K562 (cell line): ENCODE measurements around the gene RFNG. TPM values are rescaled to one million over a fixed set of nuclear protein-coding genes. Genes with fewer than 3 reads are reported as not detected.
A peak's percentile ranks its signal among the peaks of the same experiment; 100 is the strongest.

ENCODE experiments used
- ELF2 ChIP-seq: fragments of 250-450 bp; sonication (Bioruptor Pico); IDR thresholded peaks from 2 replicates; pipeline ENCODE4 v1.5.0; 2021; ENCODE audit warnings: mild to moderate bottlenecking
- HMGXB4 ChIP-seq: sonication (generic); formaldehyde crosslinking; IDR thresholded peaks from 2 replicates; pipeline ENCODE4 v1.8.1; 2023; ENCODE audit warnings: mild to moderate bottlenecking, missing genetic modification reagents
- LEF1 ChIP-seq: fragments of 450-650 bp; IDR thresholded peaks from 2 replicates; pipeline ENCODE4 v1.6.1; 2016; ENCODE audit warnings: mild to moderate bottlenecking
- NR4A1 ChIP-seq, 2 experiments: fragments of 250-450 bp in 1 of 2; fragments of 450-650 bp in 1 of 2; sonication (Bioruptor Pico) in 1 of 2; IDR thresholded peaks; 2 replicates each; pipeline versions ENCODE4 v1.4.0 to v1.6.1; 2016 to 2020; ENCODE audit warnings: mild to moderate bottlenecking in 2 of 2, missing compliant biosample characterization in 1 of 2, missing genetic modification characterization in 1 of 2, moderate library complexity in 1 of 2
- PREB ChIP-seq: sonication (generic); formaldehyde crosslinking; IDR thresholded peaks from 2 replicates; pipeline ENCODE4 v1.8.1; 2023; ENCODE audit warnings: mild to moderate bottlenecking, missing genetic modification reagents
- PRPF4 ChIP-seq: fragments of 200-400 bp; formaldehyde crosslinking; IDR thresholded peaks from one replicate; pipeline ENCODE4 v1.6.1; 2017; ENCODE audit warnings: low read length, low read depth, mild to moderate bottlenecking; ENCODE audit not compliant: insufficient read depth, poor library complexity, severe bottlenecking
- RERE ChIP-seq: sonication (generic); formaldehyde crosslinking; IDR thresholded peaks from 2 replicates; pipeline ENCODE4 v1.8.0; 2023; ENCODE audit warnings: missing genetic modification reagents, mild to moderate bottlenecking, borderline replicate concordance
- TGIF2 ChIP-seq: sonication (generic); formaldehyde crosslinking; IDR thresholded peaks from 2 replicates; pipeline ENCODE4 v1.8.1; 2022; ENCODE audit warnings: mild to moderate bottlenecking, missing genetic modification reagents, moderate library complexity
- U2AF1 ChIP-seq: fragments of 200-400 bp; formaldehyde crosslinking; optimal IDR thresholded peaks from 2 replicates; pipeline ENCODE3; 2017; ENCODE audit warnings: mild to moderate bottlenecking, low read depth, low read length, moderate library complexity
- USF2 ChIP-seq: sonication (generic); formaldehyde crosslinking; IDR thresholded peaks from 2 replicates; pipeline ENCODE4 v1.5.0; 2020; ENCODE audit warnings: missing genetic modification reagents
- ZBTB43 ChIP-seq: sonication (generic); formaldehyde crosslinking; IDR thresholded peaks from 2 replicates; pipeline ENCODE4 v1.8.0; 2023; ENCODE audit warnings: mild to moderate bottlenecking, missing genetic modification reagents
- ZFP91 ChIP-seq: sonication (generic); formaldehyde crosslinking; IDR thresholded peaks from 2 replicates; pipeline ENCODE4 v1.8.0; 2022; ENCODE audit warnings: mild to moderate bottlenecking, missing genetic modification reagents
- polyA plus RNA-seq, 8 experiments: library from polyadenylated mRNA; depleted of rRNA in 4 of 8; stranded (reverse) in 5 of 8; unstranded in 3 of 8; fragments of >200 nt; fragmentation: Nextera tagmentation in 2 of 8; fragmentation: Illumina TruSeq in 1 of 8; extraction: Ambion mirVana in 2 of 8; extraction: Trizol in 1 of 8; gene quantifications; 2 replicates each; pipeline versions ENCODE4 v1.2.1 to v1.2.3, GENCODE V29; 2011 to 2014; ENCODE audit warnings: inconsistent platforms in 1 of 8, missing spikeins in 1 of 8
- total RNA-seq, 7 experiments: library from RNA; depleted of rRNA in 6 of 7; stranded (reverse); fragments of >200 nt in 6 of 7; fragmentation: Illumina TruSeq in 2 of 7; extraction: Trizol in 2 of 7; gene quantifications; 2 replicates each; pipeline versions ENCODE4 v1.2.1 to v1.2.3, GENCODE V29; 2011 to 2021; ENCODE audit warnings: low replicate concordance in 1 of 7

Gene RFNG
- total and polyA plus RNA-seq, 9 of the 15 experiments (the other 6 are each of a cell fraction or from before 2014, with no cell fraction given) = 0.32 to 32.8 (median 9.5) TPM

- TF ChIP-seq TGIF2 (peak; percentile 79; the same call in 1 of the 2 replicates), ZBTB43 (CRISPR knock-in tag) (no peak), U2AF1 (peak; percentile 52), RERE (CRISPR knock-in tag) (no peak), HMGXB4 (CRISPR knock-in tag) (0 out of 2 replicates have a peak, but pooled peaks have one; percentile 86), ZFP91 (no peak), PRPF4 (no peak), USF2 (peak; percentile 66), LEF1 (no peak), ELF2 (CRISPR knock-in tag) (no peak), NR4A1 (CRISPR knock-in tag; IDR thresholded peaks at IDR 0.05) (peak; percentile 91; the same call in 1 of the 2 replicates), NR4A1 (tag; IDR thresholded peaks at IDR 0.05) (0 out of 2 replicates have a peak, but pooled peaks have one; percentile 33), PREB (CRISPR knock-in tag) (no peak)
Measured at GRCh38 chr17:82098939-82099763, 47.5 kb upstream of the RFNG start (continued).
